ENCODE measurements around the gene SLC24A4. TPM values are rescaled to one million over a fixed set of nuclear protein-coding genes. Genes with fewer than 3 reads are reported as not detected.

The SLC24A4 gene
- total RNA-seq, 1 donor from 2014 or later: 0.26 TPM

GRCh38 chr14:92340071-92340470 is 17.1 kb downstream of the SLC24A4 start:
- Mint-ChIP-seq H3K9me3 (no peaks in the 10 kb centered on the region), H3K27me3 (ENCODE audit: low read depth) (peaks cover 11% of the 10 kb centered on the region), H3K4me3 (no peak overlapping the region), H3K4me1 (peaks cover 7% of the 10 kb centered on the region), H3K27ac (ENCODE audit: unreplicated experiment) (no peak overlapping the region), H3K36me3 (ENCODE audit: low read depth) (no peaks in the 10 kb centered on the region)
- no peak for TF ChIP-seq CTCF (conservative IDR thresholded peaks at IDR 0.05)
- DNase-seq (ENCODE audit: low read depth, low spot score): no peak

- Mint-ChIP-seq H3K4me3 (no peak overlapping the region), H3K27me3 (ENCODE audit: low read depth) (peaks cover 11% of the 10 kb centered on the region), H3K36me3 (ENCODE audit: low read depth) (no peaks in the 10 kb centered on the region), H3K27ac (ENCODE audit: unreplicated experiment) (no peak overlapping the region), H3K9me3 (no peaks in the 10 kb centered on the region), H3K4me1 (peaks cover 7% of the 10 kb centered on the region)
- DNase-seq (ENCODE audit: low read depth, low spot score): no peak
- no peak for TF ChIP-seq CTCF (conservative IDR thresholded peaks at IDR 0.05)
Measured at GRCh38 chr14:92340931-92341330, 18.0 kb downstream of the SLC24A4 start.

GRCh38 chr14:92341791-92342190 is 18.8 kb downstream of the SLC24A4 start:
- no peaks in the 10 kb centered on the region for H3K4me1 Mint-ChIP-seq
- peaks cover 9% of the 10 kb centered on the region for H3K27me3 Mint-ChIP-seq (ENCODE audit: low read depth)

GRCh38 chr14:92348154-92348553 is 25.2 kb downstream of the SLC24A4 start:
- H3K4me3 Mint-ChIP-seq: no peak overlapping the region
- H3K27ac Mint-ChIP-seq (ENCODE audit: unreplicated experiment): no peak overlapping the region
- peaks cover 33% of the 10 kb centered on the region for H3K27me3 Mint-ChIP-seq (ENCODE audit: low read depth)
- no peak for TF ChIP-seq CTCF (conservative IDR thresholded peaks at IDR 0.05)
- H3K36me3 Mint-ChIP-seq (ENCODE audit: low read depth): no peaks in the 10 kb centered on the region
- H3K4me1 Mint-ChIP-seq: no peaks in the 10 kb centered on the region
- DNase-seq (ENCODE audit: low read depth, low spot score): no peak
- no peaks in the 10 kb centered on the region for H3K9me3 Mint-ChIP-seq

More at GRCh38 chr14:92341791-92342190, 18.8 kb downstream of the SLC24A4 start:
- Mint-ChIP-seq H3K4me3 (no peak overlapping the region), H3K36me3 (ENCODE audit: low read depth) (no peaks in the 10 kb centered on the region), H3K9me3 (no peaks in the 10 kb centered on the region), H3K27ac (ENCODE audit: unreplicated experiment) (no peak overlapping the region)
- TF ChIP-seq CTCF (conservative IDR thresholded peaks at IDR 0.05): no peak
- DNase-seq (ENCODE audit: low read depth, low spot score): no peak

- Mint-ChIP-seq H3K27ac (ENCODE audit: unreplicated experiment) (no peak overlapping the region), H3K27me3 (ENCODE audit: low read depth) (peaks cover 37% of the 10 kb centered on the region)
Measured at GRCh38 chr14:92351750-92352149, 28.8 kb downstream of the SLC24A4 start.

More at GRCh38 chr14:92351750-92352149, 28.8 kb downstream of the SLC24A4 start:
- TF ChIP-seq CTCF (conservative IDR thresholded peaks at IDR 0.05): no peak
- no peaks in the 10 kb centered on the region for H3K36me3 Mint-ChIP-seq (ENCODE audit: low read depth)
- H3K9me3 Mint-ChIP-seq: no peaks in the 10 kb centered on the region
- no peak overlapping the region for H3K4me3 Mint-ChIP-seq
- no peak for DNase-seq (ENCODE audit: low read depth, low spot score)
- H3K4me1 Mint-ChIP-seq: no peaks in the 10 kb centered on the region
